ENCODE results near the gene RTF2. TPM values are rescaled to one million over a fixed set of nuclear protein-coding genes. Genes with fewer than 3 reads are reported as not detected.

RTF2 gene
- total RNA-seq, 3 donors from 2014 or later = 74.8 to 81.3 (median 79.7) TPM

GRCh38 chr20:56445540-56445939, 22.9 kb upstream of the RTF2 start:
- Mint-ChIP-seq H3K4me3 (no peak overlapping the region), H3K36me3 (ENCODE audit: insufficient read depth) (peaks cover 9% of the 10 kb centered on the region), H3K9me3 (no peaks in the 10 kb centered on the region), H3K27me3 (ENCODE audit: low read depth) (no peaks in the 10 kb centered on the region), H3K4me1 (ENCODE audit: low read depth) (peaks cover 22% of the 10 kb centered on the region)
- ATAC-seq (no peak), DNase-seq (no peak)

GRCh38 chr20:56447227-56447626, 21.2 kb upstream of the RTF2 start:
- H3K9me3 Mint-ChIP-seq = no peaks in the 10 kb centered on the region
- no peak for DNase-seq
- H3K36me3 Mint-ChIP-seq (ENCODE audit: insufficient read depth) = peaks cover 21% of the 10 kb centered on the region
- no peak for ATAC-seq
- no peak overlapping the region for H3K4me3 Mint-ChIP-seq
- peaks cover 12% of the 10 kb centered on the region for H3K4me1 Mint-ChIP-seq (ENCODE audit: low read depth)
- H3K27me3 Mint-ChIP-seq (ENCODE audit: low read depth) = no peaks in the 10 kb centered on the region

- Mint-ChIP-seq H3K4me1 (ENCODE audit: low read depth) (peaks cover 9% of the 10 kb centered on the region), H3K27me3 (ENCODE audit: low read depth) (no peaks in the 10 kb centered on the region)
Measured at GRCh38 chr20:56449459-56449858, 19.0 kb upstream of the RTF2 start.

GRCh38 chr20:56451056-56451765, 17.2 kb upstream of the RTF2 start:
- DNase-seq = no peak
- H3K4me3 Mint-ChIP-seq = no peak overlapping the region
- no peaks in the 10 kb centered on the region for H3K9me3 Mint-ChIP-seq
- peaks cover 16% of the 10 kb centered on the region for H3K36me3 Mint-ChIP-seq (ENCODE audit: insufficient read depth)
- no peaks in the 10 kb centered on the region for H3K27me3 Mint-ChIP-seq (ENCODE audit: low read depth)
- ATAC-seq = no peak
- H3K4me1 Mint-ChIP-seq (ENCODE audit: low read depth) = peaks cover 18% of the 10 kb centered on the region

More at GRCh38 chr20:56449459-56449858, 19.0 kb upstream of the RTF2 start:
- DNase-seq (no peak), ATAC-seq (no peak)
- H3K9me3 Mint-ChIP-seq = no peaks in the 10 kb centered on the region
- H3K4me3 Mint-ChIP-seq = no peak overlapping the region
- peaks cover 19% of the 10 kb centered on the region for H3K36me3 Mint-ChIP-seq (ENCODE audit: insufficient read depth)

DNA sequence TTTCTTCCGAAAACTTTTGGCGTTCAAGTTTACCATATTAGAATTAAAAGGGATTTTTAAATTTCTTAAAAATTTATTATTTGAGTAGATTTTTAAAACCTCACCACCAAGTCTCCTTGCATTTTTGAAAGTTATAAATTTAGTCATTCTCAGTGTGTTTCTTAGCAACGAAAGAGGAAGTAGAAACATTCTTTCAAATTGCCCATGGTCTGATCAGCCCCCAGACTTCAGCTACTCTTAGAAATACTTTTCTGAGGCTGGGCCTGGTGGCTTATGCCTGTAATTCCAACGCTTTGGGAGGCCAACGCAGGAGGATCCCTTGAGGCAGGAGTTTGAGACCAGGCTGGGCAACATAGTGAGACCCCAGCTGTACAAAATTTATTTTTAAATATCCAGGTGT, 15.1 kb upstream of the RTF2 start:
- H3K4me1 Mint-ChIP-seq (ENCODE audit: low read depth) = peaks cover 21% of the 10 kb centered on the region
- H3K27me3 Mint-ChIP-seq (ENCODE audit: low read depth) = no peaks in the 10 kb centered on the region
- no peak for DNase-seq
- peaks cover 14% of the 10 kb centered on the region for H3K36me3 Mint-ChIP-seq (ENCODE audit: insufficient read depth)
- no peaks in the 10 kb centered on the region for H3K9me3 Mint-ChIP-seq
- ATAC-seq = no peak
- no peak overlapping the region for H3K4me3 Mint-ChIP-seq

GRCh38 chr20:56454754-56455153, 13.7 kb upstream of the RTF2 start:
- ATAC-seq (peak; percentile 93), DNase-seq (no peak)
- peaks cover 23% of the 10 kb centered on the region for H3K4me1 Mint-ChIP-seq (ENCODE audit: low read depth)

GRCh38 chr20:56458206-56458821, 10.1 kb upstream of the RTF2 start:
- peaks cover 2% of the 10 kb centered on the region for H3K36me3 Mint-ChIP-seq (ENCODE audit: insufficient read depth)
- peaks cover 47% of the 10 kb centered on the region for H3K4me1 Mint-ChIP-seq (ENCODE audit: low read depth)
- no peaks in the 10 kb centered on the region for H3K27me3 Mint-ChIP-seq (ENCODE audit: low read depth)
- DNase-seq (no peak), ATAC-seq (no peak)
- H3K9me3 Mint-ChIP-seq = no peaks in the 10 kb centered on the region
- no peak overlapping the region for H3K4me3 Mint-ChIP-seq

More at GRCh38 chr20:56454754-56455153, 13.7 kb upstream of the RTF2 start:
- Mint-ChIP-seq H3K36me3 (ENCODE audit: insufficient read depth) (peaks cover 14% of the 10 kb centered on the region), H3K9me3 (no peaks in the 10 kb centered on the region), H3K4me3 (peak overlapping the region; percentile 7), H3K27me3 (ENCODE audit: low read depth) (no peaks in the 10 kb centered on the region)

DNA sequence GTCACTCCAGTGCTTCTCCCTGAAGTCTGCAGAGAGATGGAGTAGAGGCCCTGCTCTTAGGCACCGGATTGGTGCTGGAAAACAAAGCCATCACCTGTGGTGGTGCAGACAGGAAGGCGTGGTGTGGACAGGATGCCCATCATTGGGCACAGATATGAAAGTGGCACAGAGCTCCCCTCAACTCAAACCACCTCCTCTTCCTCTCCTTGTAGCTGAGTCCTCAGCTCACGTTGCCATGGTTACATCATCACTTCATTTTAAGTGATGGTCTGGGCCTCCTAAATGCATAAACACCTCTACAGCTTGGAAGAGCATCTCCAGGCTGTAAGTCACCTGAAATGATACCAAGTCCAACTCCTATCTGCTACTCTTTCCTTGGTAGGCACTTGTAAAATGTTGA, 8.0 kb upstream of the RTF2 start:
- no peak overlapping the region for H3K4me3 Mint-ChIP-seq
- no peaks in the 10 kb centered on the region for H3K27me3 Mint-ChIP-seq (ENCODE audit: low read depth)
- H3K36me3 Mint-ChIP-seq (ENCODE audit: insufficient read depth) = peaks cover 2% of the 10 kb centered on the region
- peak; percentile 37 to 54 for ATAC-seq
- H3K4me1 Mint-ChIP-seq (ENCODE audit: low read depth) = peaks cover 43% of the 10 kb centered on the region
- no peaks in the 10 kb centered on the region for H3K9me3 Mint-ChIP-seq
- DNase-seq = no peak

DNA sequence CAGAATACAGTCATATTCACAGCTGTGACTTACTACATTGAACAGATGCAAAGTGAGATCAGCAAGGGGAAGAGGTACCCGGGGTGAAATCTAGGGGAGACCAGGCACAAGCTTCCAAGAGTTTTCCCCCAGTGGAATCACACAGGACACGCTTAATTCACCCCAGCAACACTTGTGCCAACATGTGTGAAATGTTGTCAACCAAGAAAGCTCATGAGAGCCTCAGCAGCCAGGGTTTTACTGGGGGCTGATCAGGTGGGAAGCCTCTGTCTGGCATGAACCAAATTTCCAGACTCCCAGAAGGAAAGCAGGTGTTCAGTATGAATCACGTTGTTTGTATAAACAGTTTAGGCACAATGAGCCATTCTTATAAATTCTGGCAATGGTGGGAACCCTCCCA, 6.9 kb upstream of the RTF2 start:
- peaks cover 2% of the 10 kb centered on the region for H3K36me3 Mint-ChIP-seq (ENCODE audit: insufficient read depth)
- no peak overlapping the region for H3K4me3 Mint-ChIP-seq
- DNase-seq (no peak), ATAC-seq (no peak)
- peaks cover 43% of the 10 kb centered on the region for H3K4me1 Mint-ChIP-seq (ENCODE audit: low read depth)
- H3K27me3 Mint-ChIP-seq (ENCODE audit: low read depth) = no peaks in the 10 kb centered on the region
- no peaks in the 10 kb centered on the region for H3K9me3 Mint-ChIP-seq

DNA sequence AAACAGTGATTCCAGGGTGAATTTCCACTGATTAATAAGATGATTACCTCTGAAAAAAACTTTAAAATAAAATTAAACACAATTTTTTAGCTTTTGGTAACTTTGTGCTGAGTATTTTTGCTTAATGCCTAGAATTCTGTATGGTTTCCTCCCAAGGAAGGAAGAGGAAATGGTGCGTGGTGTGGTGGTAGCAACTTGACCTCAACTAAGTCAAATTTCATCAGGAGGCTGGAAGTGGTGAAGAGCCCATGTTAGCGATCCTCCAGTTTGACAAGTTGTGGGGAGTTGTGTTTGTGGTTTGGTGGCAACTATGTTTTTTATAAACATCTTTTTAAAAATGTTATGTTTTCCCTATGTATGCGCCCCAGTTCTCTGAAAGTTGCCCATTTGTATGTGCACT, 5.0 kb upstream of the RTF2 start:
- Mint-ChIP-seq H3K36me3 (ENCODE audit: insufficient read depth) (no peaks in the 10 kb centered on the region), H3K4me1 (ENCODE audit: low read depth) (peaks cover 44% of the 10 kb centered on the region), H3K27me3 (ENCODE audit: low read depth) (no peaks in the 10 kb centered on the region), H3K4me3 (no peak overlapping the region), H3K9me3 (no peaks in the 10 kb centered on the region)
- DNase-seq = no peak
- ATAC-seq = no peak

DNA sequence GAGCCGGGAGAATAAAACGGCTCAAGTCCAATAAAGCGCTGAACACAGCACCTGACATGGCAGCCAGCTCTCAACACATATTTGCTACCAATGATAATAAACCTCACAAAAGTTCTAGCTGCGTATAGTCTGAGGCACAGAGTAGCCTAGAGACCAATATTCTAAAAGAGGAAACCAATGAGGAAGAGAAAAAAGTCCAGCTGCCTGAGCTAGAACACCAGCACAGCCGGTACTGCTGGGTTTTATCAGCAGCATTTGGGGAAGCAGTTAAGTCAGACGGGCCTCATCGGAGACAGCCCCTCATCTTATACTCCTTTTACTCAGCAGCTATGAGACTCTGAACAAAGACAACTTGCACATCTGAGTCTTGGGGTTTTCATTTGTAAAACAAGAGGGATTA, 2.4 kb upstream of the RTF2 start:
- H3K9me3 Mint-ChIP-seq = no peaks in the 10 kb centered on the region
- no peak for ATAC-seq
- H3K4me1 Mint-ChIP-seq (ENCODE audit: low read depth) = peaks cover 55% of the 10 kb centered on the region
- no peaks in the 10 kb centered on the region for H3K27me3 Mint-ChIP-seq (ENCODE audit: low read depth)
- H3K36me3 Mint-ChIP-seq (ENCODE audit: insufficient read depth) = peaks cover 4% of the 10 kb centered on the region
- no peak for DNase-seq
- no peak overlapping the region for H3K4me3 Mint-ChIP-seq

DNA sequence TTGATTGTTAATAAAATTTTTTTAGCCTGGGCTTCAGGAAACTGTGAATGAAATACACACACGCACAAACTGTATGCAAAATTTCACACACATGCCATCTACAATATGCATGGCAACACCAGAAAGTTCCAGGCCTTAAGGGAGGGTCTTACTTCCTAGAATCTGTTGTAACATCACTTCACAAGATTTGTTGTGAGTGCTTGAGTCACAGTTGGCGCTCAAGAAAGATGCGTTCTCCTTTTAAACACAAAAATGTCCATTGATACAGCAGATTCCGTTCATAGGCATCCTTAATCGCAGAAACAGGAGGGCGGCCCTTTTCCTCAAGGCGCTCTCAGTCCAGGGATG, 485 bp upstream of the RTF2 start:
- H3K4me1 Mint-ChIP-seq (ENCODE audit: low read depth) = peaks cover 45% of the 10 kb centered on the region
- ATAC-seq (peak in 1 of 2 donors; percentile 26), DNase-seq (no peak)
- peak overlapping the region; percentile 100 for H3K4me3 Mint-ChIP-seq
- no peaks in the 10 kb centered on the region for H3K9me3 Mint-ChIP-seq
- peaks cover 4% of the 10 kb centered on the region for H3K36me3 Mint-ChIP-seq (ENCODE audit: insufficient read depth)
- no peaks in the 10 kb centered on the region for H3K27me3 Mint-ChIP-seq (ENCODE audit: low read depth)

DNA sequence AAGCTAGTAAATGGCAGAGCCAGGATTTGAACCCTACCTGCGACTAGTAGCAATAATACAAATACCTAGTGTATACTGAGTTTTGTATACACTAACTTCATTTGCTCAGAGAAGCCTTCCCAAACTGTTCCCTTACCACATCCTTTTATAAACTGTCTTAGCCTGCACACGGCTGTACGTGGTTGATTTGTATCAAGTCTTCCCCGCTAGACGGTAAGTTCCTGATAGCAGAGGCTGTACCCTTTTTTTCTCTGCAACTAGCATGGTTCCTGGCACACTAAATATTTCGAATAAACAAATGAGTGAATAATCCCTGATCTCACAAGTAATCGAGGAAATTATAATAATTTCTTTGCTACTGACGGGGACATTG, 636 bp downstream of the RTF2 start:
- Mint-ChIP-seq H3K9me3 (no peaks in the 10 kb centered on the region), H3K36me3 (ENCODE audit: insufficient read depth) (peaks cover 11% of the 10 kb centered on the region), H3K27me3 (ENCODE audit: low read depth) (no peaks in the 10 kb centered on the region), H3K4me3 (peak overlapping the region; percentile 100), H3K4me1 (ENCODE audit: low read depth) (peaks cover 35% of the 10 kb centered on the region)
- DNase-seq = no peak
- ATAC-seq = no peak

GRCh38 chr20:56483970-56484369, 15.5 kb downstream of the RTF2 start:
- Mint-ChIP-seq H3K4me3 (peak overlapping the region; percentile 62), H3K27me3 (ENCODE audit: low read depth) (no peaks in the 10 kb centered on the region), H3K4me1 (ENCODE audit: low read depth) (peaks cover 27% of the 10 kb centered on the region), H3K36me3 (ENCODE audit: insufficient read depth) (peaks cover 62% of the 10 kb centered on the region), H3K9me3 (no peaks in the 10 kb centered on the region)
- ATAC-seq (no peak), DNase-seq (no peak)

- Mint-ChIP-seq H3K36me3 (ENCODE audit: insufficient read depth) (peaks cover 56% of the 10 kb centered on the region), H3K27me3 (ENCODE audit: low read depth) (no peaks in the 10 kb centered on the region), H3K4me1 (ENCODE audit: low read depth) (peaks cover 25% of the 10 kb centered on the region), H3K4me3 (no peak overlapping the region), H3K9me3 (no peaks in the 10 kb centered on the region)
- DNase-seq (no peak), ATAC-seq (no peak)
Measured at GRCh38 chr20:56487216-56487615, 18.8 kb downstream of the RTF2 start.
